Amniotic epithelial cell (primary cell): ENCODE results near the gene HABP2.
A peak's percentile ranks its signal among the peaks of the same experiment; 100 is the strongest.

ENCODE experiments used
- DNase-seq: peaks from one replicate; pipeline ENCODE4 v3.0.0-alpha.2; 2010; ENCODE audit warnings: low read depth

The HABP2 gene

GRCh38 chr10:113527211-113527906 lies 25.5 kb upstream of the HABP2 start:
- DNase-seq, result no peak

- no peak for DNase-seq
These were observed 24.0 kb upstream of the HABP2 start for GRCh38 chr10:113528876-113529275.

GRCh38 chr10:113529575-113529974 lies 23.3 kb upstream of the HABP2 start:
- no peak for DNase-seq

- no peak for DNase-seq
These were observed 22.4 kb upstream of the HABP2 start for GRCh38 chr10:113530476-113530875.

- no peak for DNase-seq
These were observed 20.1 kb upstream of the HABP2 start for GRCh38 chr10:113532724-113533123.

GRCh38 chr10:113533801-113534200 lies 19.1 kb upstream of the HABP2 start:
- no peak for DNase-seq

- no peak for DNase-seq
These were observed 18.4 kb upstream of the HABP2 start for GRCh38 chr10:113534423-113534822.

GRCh38 chr10:113537672-113538071 lies 15.2 kb upstream of the HABP2 start:
- DNase-seq, result no peak

GRCh38 chr10:113538151-113538550 lies 14.7 kb upstream of the HABP2 start:
- no peak for DNase-seq

- DNase-seq, result no peak
These were observed 13.1 kb upstream of the HABP2 start for GRCh38 chr10:113539789-113540188.

GRCh38 chr10:113540845-113541548 lies 11.9 kb upstream of the HABP2 start:
- DNase-seq, result no peak

GRCh38 chr10:113541549-113541927 lies 11.3 kb upstream of the HABP2 start:
- DNase-seq, result no peak

GRCh38 chr10:113543107-113543955 lies 9.5 kb upstream of the HABP2 start:
- DNase-seq, result no peak

- DNase-seq, result no peak
These were observed 8.5 kb upstream of the HABP2 start for GRCh38 chr10:113544392-113544791.

GRCh38 chr10:113547426-113547825 lies 5.4 kb upstream of the HABP2 start:
- DNase-seq, result no peak

- DNase-seq, result no peak
These were observed 3.0 kb upstream of the HABP2 start for GRCh38 chr10:113549856-113550255.

- peak; percentile 2 for DNase-seq
These were observed 2.5 kb upstream of the HABP2 start for GRCh38 chr10:113550365-113550764.

- DNase-seq, result no peak
These were observed 839 bp upstream of the HABP2 start for GRCh38 chr10:113552014-113552413.

- DNase-seq, result no peak
These were observed 296 bp downstream of the HABP2 start for GRCh38 chr10:113553149-113553548.

GRCh38 chr10:113554214-113554613 lies 1.4 kb downstream of the HABP2 start:
- DNase-seq, result no peak

- DNase-seq, result no peak
These were observed 2.4 kb downstream of the HABP2 start for GRCh38 chr10:113555245-113555644.

- no peak for DNase-seq
These were observed 2.9 kb downstream of the HABP2 start for GRCh38 chr10:113555751-113556150.

- DNase-seq, result peak; percentile 1
These were observed 4.6 kb downstream of the HABP2 start for GRCh38 chr10:113557424-113557862.
